ENCODE measurements around the gene ZNF45. TPM values are rescaled to one million over a fixed set of nuclear protein-coding genes. Genes with fewer than 3 reads are reported as not detected.

The ZNF45 gene
- polyA plus RNA-seq, 2 of the 4 experiments (the other 2 are of a cell fraction): 14.8 to 20.9 TPM

DNA sequence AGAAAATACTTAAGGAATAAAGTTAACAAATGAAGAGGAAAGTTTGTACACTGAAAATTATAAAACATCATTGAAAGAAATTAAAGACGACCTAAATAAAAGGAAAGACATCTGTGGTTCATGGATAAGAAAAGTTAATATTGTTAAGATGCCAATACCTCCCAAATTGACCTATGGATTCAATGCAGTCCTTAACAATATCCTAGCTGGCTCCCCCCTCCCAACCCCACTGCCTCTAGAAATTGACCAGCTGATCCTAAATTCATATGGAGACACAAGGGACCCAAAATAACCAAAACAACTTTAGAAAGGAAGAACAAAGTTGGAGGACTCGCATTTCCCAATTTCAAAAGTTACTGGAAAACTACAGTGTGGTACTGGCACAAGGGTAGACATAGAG is 28.3 kb downstream of the ZNF45 start:
- FAIRE-seq (peak; percentile 67), ATAC-seq (no peak), DNase-seq (ENCODE audit: low read depth in 1 of 2, low spot score in 1 of 2) (no peak)
- Histone ChIP-seq H3K27ac (no peak overlapping the region), H3K9me3 (peaks cover 92% of the 10 kb centered on the region), H3K4me3 (no peak overlapping the region), H3K4me1 (no peaks in the 10 kb centered on the region), H3K4me2 (no peak overlapping the region)
- ChIA-PET POLR2A (no interaction called here), CTCF (no interaction called here)
- WGBS (ENCODE audit: missing lambda C conversion rate): 16% methylated on average over 2 of the region's 2 CpGs
- TF ChIP-seq JUN (IDR thresholded peaks at IDR 0.05): no peak

DNA sequence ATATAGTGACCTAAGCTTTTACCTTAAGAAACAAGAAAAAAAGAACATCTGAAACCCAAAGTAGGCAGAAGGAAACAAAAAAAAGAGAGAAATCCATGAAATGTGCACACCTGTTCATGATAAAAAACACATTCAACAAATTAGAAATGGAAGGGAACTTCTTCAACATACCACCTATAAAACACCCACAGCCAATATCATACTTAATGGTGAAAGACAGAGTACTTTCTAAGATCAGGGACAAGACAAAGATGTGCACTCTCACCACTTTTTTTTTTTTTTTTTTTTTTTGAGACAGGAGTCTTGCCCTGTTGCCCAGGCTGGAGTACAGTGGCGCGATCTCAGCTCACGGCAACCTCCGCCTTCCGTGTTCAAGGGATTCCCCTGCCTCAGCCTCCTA is 29.2 kb downstream of the ZNF45 start:
- DNase-seq (ENCODE audit: low read depth in 1 of 2, low spot score in 1 of 2) (no peak), FAIRE-seq (no peak), ATAC-seq (no peak)
- Histone ChIP-seq H3K9me3 (peaks cover 90% of the 10 kb centered on the region), H3K4me2 (no peak overlapping the region), H3K4me1 (no peaks in the 10 kb centered on the region), H3K4me3 (no peak overlapping the region), H3K27ac (no peak overlapping the region)
- no peak for TF ChIP-seq HOXB5 (CRISPR knock-in tag; IDR thresholded peaks at IDR 0.05)
- no peak for TF ChIP-seq FOSL2 (IDR thresholded peaks at IDR 0.05)
- TF ChIP-seq FOSL2 (CRISPR knock-in tag; IDR thresholded peaks at IDR 0.05): no peak
- TF ChIP-seq CBX2 (IDR thresholded peaks at IDR 0.05; ENCODE audit: borderline replicate concordance, low read depth): no peak
- no peak for TF ChIP-seq SMC3 (IDR thresholded peaks at IDR 0.05)
- TF ChIP-seq, protein P1, sequence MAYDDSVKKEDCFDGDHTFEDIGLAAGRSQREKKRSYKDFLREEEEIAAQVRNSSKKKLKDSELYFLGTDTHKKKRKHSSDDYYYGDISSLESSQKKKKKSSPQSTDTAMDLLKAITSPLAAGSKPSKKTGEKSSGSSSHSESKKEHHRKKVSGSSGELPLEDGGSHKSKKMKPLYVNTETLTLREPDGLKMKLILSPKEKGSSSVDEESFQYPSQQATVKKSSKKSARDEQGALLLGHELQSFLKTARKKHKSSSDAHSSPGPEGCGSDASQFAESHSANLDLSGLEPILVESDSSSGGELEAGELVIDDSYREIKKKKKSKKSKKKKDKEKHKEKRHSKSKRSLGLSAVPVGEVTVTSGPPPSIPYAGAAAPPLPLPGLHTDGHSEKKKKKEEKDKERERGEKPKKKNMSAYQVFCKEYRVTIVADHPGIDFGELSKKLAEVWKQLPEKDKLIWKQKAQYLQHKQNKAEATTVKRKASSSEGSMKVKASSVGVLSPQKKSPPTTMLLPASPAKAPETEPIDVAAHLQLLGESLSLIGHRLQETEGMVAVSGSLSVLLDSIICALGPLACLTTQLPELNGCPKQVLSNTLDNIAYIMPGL (CRISPR knock-in tag; IDR thresholded peaks at IDR 0.05; ENCODE audit: borderline replicate concordance): no peak
- TF ChIP-seq HEYL (CRISPR knock-in tag; IDR thresholded peaks at IDR 0.05): no peak
- CTCF ChIA-PET: no interaction called here
- POLR2A ChIA-PET: no interaction called here
- WGBS (ENCODE audit: missing lambda C conversion rate): 83% methylated on average over 5 of the region's 5 CpGs

DNA sequence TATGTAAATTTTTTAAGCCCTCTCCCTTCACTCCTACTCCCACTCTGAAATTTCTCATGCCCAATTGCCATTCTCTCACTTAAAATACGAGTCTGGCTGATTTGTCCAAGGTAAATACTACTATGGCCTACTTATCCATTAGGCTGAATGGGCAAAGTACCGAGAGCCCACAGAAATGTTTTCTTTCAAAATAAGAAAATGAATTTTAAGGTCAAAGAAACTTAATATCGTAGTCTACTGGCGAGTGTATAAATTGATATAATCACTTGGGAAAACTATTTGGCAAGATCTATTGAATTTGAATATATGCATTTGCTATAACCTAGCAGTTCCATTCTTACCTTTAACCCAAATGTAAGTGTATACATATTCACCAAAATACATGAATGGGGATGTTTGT is 32.7 kb downstream of the ZNF45 start:
- CTCF ChIA-PET: interaction anchor here (2.2 kb wide), 1 partner anchor 347 kb away, joined by 9 read pairs; no protein-coding TSS in a partner anchor

DNA sequence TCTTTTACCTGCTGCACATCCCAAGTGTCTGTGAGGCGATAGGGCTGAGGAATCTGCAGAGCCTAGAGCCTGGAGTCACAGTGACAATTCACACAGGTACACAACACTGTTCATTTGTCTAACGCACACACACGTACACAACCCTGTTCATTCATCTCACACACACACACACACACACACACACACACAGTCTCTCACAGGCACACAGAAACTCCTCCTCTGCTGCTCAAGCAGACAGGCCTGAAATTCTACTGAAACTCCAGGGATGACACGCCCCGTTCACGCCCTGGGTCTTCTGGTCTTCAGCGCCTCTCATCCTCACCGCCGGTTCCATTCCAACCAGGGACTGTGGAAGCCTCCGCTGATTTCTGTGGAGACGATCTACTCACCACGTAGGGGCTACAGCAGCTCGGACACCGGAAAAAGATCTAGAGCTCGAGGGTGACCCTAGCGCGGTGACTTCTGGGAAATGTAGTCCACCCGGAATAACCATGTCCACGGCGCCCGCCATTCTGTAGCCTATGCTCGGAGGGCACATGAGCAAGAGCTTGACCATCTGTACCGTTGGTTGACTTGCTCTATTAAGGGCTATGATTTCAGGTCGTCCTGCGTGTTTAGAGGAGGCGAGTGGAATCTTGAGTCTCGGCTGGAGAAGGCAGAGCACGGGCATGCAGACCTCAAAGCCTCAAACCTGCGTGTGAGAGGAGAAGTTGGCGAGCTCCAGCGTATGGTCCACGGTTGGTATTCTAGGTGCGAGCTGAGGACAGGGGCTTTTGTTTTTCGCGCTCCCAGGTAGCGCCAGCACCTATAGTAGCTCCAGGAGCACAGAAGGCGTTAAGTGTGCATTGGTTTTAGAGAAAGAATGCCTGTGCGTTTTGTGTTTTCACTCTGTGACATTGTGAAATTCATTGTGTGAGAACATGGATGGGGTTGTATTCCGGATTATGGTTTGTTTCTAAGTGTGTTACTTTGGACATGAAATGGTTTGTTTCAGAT is 33.4 kb downstream of the ZNF45 start:
- ChIA-PET CTCF (interaction anchor here (0.6 to 2.2 kb wide), 4 partner anchors 11 to 346 kb away, joined by 3 to 9 read pairs (median 4); no protein-coding TSS in a partner anchor), POLR2A (interaction anchor here (0.5 to 1.5 kb wide), 3 partner anchors 33 to 50 kb away, joined by 4 to 6 read pairs (median 4); partner anchors contain the start of genes ZNF221 and ZNF45)
- peak; percentile 96 to 100 for ATAC-seq
- Histone ChIP-seq H3K4me1 (no peaks in the 10 kb centered on the region), H3K4me2 (peak overlapping the region; percentile 66), H3K27ac (peak overlapping the region in 1 of 2 experiments; percentile 59; a peak in 4 of 6 replicates), H3K4me3 (peak overlapping the region; percentile 48), H3K9me3 (peaks cover 84% of the 10 kb centered on the region)
- TF ChIP-seq CBX2 (IDR thresholded peaks at IDR 0.05; ENCODE audit: borderline replicate concordance, low read depth) (no peak), RNF2 (IDR thresholded peaks at IDR 0.05; ENCODE audit: borderline replicate concordance, low read depth) (no peak), TFCP2L1 (CRISPR knock-in tag; IDR thresholded peaks at IDR 0.05) (no peak), HOXB5 (CRISPR knock-in tag; IDR thresholded peaks at IDR 0.05) (no peak), ZFP36 (IDR thresholded peaks at IDR 0.05; ENCODE audit: borderline replicate concordance, partially characterized antibody) (no peak), CHD2 (IDR thresholded peaks at IDR 0.05; ENCODE audit: low read length, partially characterized antibody) (no peak), POLR2A (IDR thresholded peaks at IDR 0.05; ENCODE audit: low read length) (no peak)
- TF ChIP-seq, protein P2, sequence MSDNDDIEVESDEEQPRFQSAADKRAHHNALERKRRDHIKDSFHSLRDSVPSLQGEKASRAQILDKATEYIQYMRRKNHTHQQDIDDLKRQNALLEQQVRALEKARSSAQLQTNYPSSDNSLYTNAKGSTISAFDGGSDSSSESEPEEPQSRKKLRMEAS (IDR thresholded peaks at IDR 0.05): peak; percentile 47; the same call in 1 of the 2 replicates
- TF ChIP-seq, protein P3, sequence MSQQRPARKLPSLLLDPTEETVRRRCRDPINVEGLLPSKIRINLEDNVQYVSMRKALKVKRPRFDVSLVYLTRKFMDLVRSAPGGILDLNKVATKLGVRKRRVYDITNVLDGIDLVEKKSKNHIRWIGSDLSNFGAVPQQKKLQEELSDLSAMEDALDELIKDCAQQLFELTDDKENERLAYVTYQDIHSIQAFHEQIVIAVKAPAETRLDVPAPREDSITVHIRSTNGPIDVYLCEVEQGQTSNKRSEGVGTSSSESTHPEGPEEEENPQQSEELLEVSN (IDR thresholded peaks at IDR 0.05; ENCODE audit: borderline replicate concordance, low read depth): peak; percentile 46; the same call in 1 of the 2 replicates
- TF ChIP-seq, protein P4, sequence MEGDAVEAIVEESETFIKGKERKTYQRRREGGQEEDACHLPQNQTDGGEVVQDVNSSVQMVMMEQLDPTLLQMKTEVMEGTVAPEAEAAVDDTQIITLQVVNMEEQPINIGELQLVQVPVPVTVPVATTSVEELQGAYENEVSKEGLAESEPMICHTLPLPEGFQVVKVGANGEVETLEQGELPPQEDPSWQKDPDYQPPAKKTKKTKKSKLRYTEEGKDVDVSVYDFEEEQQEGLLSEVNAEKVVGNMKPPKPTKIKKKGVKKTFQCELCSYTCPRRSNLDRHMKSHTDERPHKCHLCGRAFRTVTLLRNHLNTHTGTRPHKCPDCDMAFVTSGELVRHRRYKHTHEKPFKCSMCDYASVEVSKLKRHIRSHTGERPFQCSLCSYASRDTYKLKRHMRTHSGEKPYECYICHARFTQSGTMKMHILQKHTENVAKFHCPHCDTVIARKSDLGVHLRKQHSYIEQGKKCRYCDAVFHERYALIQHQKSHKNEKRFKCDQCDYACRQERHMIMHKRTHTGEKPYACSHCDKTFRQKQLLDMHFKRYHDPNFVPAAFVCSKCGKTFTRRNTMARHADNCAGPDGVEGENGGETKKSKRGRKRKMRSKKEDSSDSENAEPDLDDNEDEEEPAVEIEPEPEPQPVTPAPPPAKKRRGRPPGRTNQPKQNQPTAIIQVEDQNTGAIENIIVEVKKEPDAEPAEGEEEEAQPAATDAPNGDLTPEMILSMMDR (IDR thresholded peaks at IDR 0.05): no peak
- DNase-seq (ENCODE audit: low read depth in 1 of 2, low spot score in 1 of 2): peak; percentile 57 to 83
- 40% methylated on average over 39 of the region's 39 CpGs for WGBS (ENCODE audit: missing lambda C conversion rate)
- FAIRE-seq: peak; percentile 23

More for the DNA sequence above, 32.7 kb downstream of the ZNF45 start:
- H3K4me1 ChIP-seq: no peaks in the 10 kb centered on the region
- WGBS (ENCODE audit: missing lambda C conversion rate): 58% methylated on average over 4 of the region's 4 CpGs
- peak overlapping the region; percentile 66 for H3K4me2 ChIP-seq
- DNase-seq (ENCODE audit: low read depth in 1 of 2, low spot score in 1 of 2) (no peak), FAIRE-seq (no peak), ATAC-seq (no peak)
- peaks cover 84% of the 10 kb centered on the region for H3K9me3 ChIP-seq
- POLR2A ChIA-PET: interaction anchor here (1.1 to 1.5 kb wide), 2 partner anchors 33 to 49 kb away, joined by 4 to 6 read pairs; partner anchors contain the start of genes ZNF221 and ZNF45
- H3K27ac ChIP-seq: no peak overlapping the region
- TF ChIP-seq POLR2AphosphoS2 (conservative IDR thresholded peaks at IDR 0.05; ENCODE audit: low read length) (no peak), RFX5 (IDR thresholded peaks at IDR 0.05) (no peak), ZC3H11A (IDR thresholded peaks at IDR 0.05) (no peak), MAFK (IDR thresholded peaks at IDR 0.05; ENCODE audit: partially characterized antibody) (no peak), HEYL (CRISPR knock-in tag; IDR thresholded peaks at IDR 0.05) (no peak), ZFP36 (IDR thresholded peaks at IDR 0.05; ENCODE audit: borderline replicate concordance, partially characterized antibody) (no peak)
- TF ChIP-seq, protein P5, sequence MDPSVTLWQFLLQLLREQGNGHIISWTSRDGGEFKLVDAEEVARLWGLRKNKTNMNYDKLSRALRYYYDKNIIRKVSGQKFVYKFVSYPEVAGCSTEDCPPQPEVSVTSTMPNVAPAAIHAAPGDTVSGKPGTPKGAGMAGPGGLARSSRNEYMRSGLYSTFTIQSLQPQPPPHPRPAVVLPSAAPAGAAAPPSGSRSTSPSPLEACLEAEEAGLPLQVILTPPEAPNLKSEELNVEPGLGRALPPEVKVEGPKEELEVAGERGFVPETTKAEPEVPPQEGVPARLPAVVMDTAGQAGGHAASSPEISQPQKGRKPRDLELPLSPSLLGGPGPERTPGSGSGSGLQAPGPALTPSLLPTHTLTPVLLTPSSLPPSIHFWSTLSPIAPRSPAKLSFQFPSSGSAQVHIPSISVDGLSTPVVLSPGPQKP (IDR thresholded peaks at IDR 0.05; ENCODE audit: low read depth, low read length): no peak
- peak overlapping the region; percentile 48; the same call in 2 of the 3 replicates for H3K4me3 ChIP-seq
